Ovary (tissue), 3 donors: ENCODE data around the gene ANTXR2.

Experiments used
- EP300 ChIP-seq: sonication (generic); formaldehyde crosslinking; IDR thresholded peaks from one replicate; pipeline ENCODE4 v1.6.1; 2017; ENCODE audit warnings: antibody characterized with exemption
- POLR2A ChIP-seq: fragments of 450-650 bp; IDR thresholded peaks from one replicate; pipeline ENCODE4 v1.6.1; 2017; ENCODE audit warnings: antibody characterized with exemption, mild to moderate bottlenecking, moderate library complexity
- TF ChIP-seq, protein P1 (sequence below), 3 donors: fragments of 450-650 bp in 2 of 3; fragments of 200-600 bp in 1 of 3; IDR thresholded peaks; one replicate each; pipeline versions ENCODE4 v1.5.1 to v1.8.0; 2016 to 2022; ENCODE audit warnings: antibody characterized with exemption in 3 of 3, mild to moderate bottlenecking in 1 of 3
- donor health status: DM: no; HTN: no; CAD: no.

- TF ChIP-seq POLR2A (no peak), EP300 (no peak)
- TF ChIP-seq, protein P1, sequence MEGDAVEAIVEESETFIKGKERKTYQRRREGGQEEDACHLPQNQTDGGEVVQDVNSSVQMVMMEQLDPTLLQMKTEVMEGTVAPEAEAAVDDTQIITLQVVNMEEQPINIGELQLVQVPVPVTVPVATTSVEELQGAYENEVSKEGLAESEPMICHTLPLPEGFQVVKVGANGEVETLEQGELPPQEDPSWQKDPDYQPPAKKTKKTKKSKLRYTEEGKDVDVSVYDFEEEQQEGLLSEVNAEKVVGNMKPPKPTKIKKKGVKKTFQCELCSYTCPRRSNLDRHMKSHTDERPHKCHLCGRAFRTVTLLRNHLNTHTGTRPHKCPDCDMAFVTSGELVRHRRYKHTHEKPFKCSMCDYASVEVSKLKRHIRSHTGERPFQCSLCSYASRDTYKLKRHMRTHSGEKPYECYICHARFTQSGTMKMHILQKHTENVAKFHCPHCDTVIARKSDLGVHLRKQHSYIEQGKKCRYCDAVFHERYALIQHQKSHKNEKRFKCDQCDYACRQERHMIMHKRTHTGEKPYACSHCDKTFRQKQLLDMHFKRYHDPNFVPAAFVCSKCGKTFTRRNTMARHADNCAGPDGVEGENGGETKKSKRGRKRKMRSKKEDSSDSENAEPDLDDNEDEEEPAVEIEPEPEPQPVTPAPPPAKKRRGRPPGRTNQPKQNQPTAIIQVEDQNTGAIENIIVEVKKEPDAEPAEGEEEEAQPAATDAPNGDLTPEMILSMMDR (IDR thresholded peaks at IDR 0.05) = no peak
Measured at GRCh38 chr4:80069837-80070731, 2.9 kb downstream of the ANTXR2 start.
